GM18499 (cell line): Measurements from ENCODE around the gene AXIN1.
"Not testable (repeated sequence)": the region's sequence is repeated elsewhere in the genome, so short reads cannot be mapped to it uniquely, and the experiment has no call there.

ENCODE experiments used
- ATAC-seq: cut with Tn5 transposase; IDR thresholded peaks from one replicate; pipeline ENCODE4 v1.9.1; 2021; ENCODE audit warnings: moderate number of reproducible peaks; ENCODE audit not compliant: insufficient read depth, unreplicated experiment

The AXIN1 gene

GRCh38 chr16:370979-371514 lies 18.5 kb upstream of the AXIN1 start:
- no peak for ATAC-seq

- no peak for ATAC-seq
These were observed 17.9 kb upstream of the AXIN1 start, which contains the start of gene MRPL28 for GRCh38 chr16:370443-370842. MRPL28 (minus strand) TSS chr16:370538; CDS start chr16:370218, 320 bp downstream.

- ATAC-seq, result no peak
These were observed 17.4 kb upstream of the AXIN1 start for GRCh38 chr16:369866-370436.

- ATAC-seq, result no peak
These were observed 16.8 kb upstream of the AXIN1 start for GRCh38 chr16:369275-369865.

GRCh38 chr16:368388-369158 lies 16.1 kb upstream of the AXIN1 start:
- no peak for ATAC-seq

- ATAC-seq, result no peak
These were observed 14.9 kb upstream of the AXIN1 start for GRCh38 chr16:367333-367903.

GRCh38 chr16:366476-366875 lies 14.0 kb upstream of the AXIN1 start:
- ATAC-seq, result no peak

GRCh38 chr16:364595-365491 lies 12.3 kb upstream of the AXIN1 start:
- ATAC-seq, result no peak

- no peak for ATAC-seq
These were observed 11.4 kb upstream of the AXIN1 start for GRCh38 chr16:363766-364490.

GRCh38 chr16:363110-363765 lies 10.7 kb upstream of the AXIN1 start:
- no peak for ATAC-seq

- ATAC-seq, result not testable (repeated sequence)
These were observed 10.1 kb upstream of the AXIN1 start for GRCh38 chr16:362702-362999.

- ATAC-seq, result no peak
These were observed 9.6 kb upstream of the AXIN1 start for GRCh38 chr16:361872-362701.

- ATAC-seq, result no peak
These were observed 8.9 kb upstream of the AXIN1 start for GRCh38 chr16:361341-361871.

- ATAC-seq, result no peak
These were observed 8.3 kb upstream of the AXIN1 start for GRCh38 chr16:360698-361336.

GRCh38 chr16:359871-360697 lies 7.6 kb upstream of the AXIN1 start:
- no peak for ATAC-seq

GRCh38 chr16:359067-359763 lies 6.7 kb upstream of the AXIN1 start:
- no peak for ATAC-seq
